GM12865 (cell line): Measurements from ENCODE around the gene SLC22A15.

ENCODE experiments used
- DNase-seq: peaks from one replicate; pipeline ENCODE4 v3.0.0; 2010; ENCODE audit warnings: low read depth
- H3K4me3 ChIP-seq: 2 replicates; pipeline ENCODE4 v1.5.1; 2011; ENCODE audit warnings: mild to moderate bottlenecking, low read depth, low read length, control low read depth
- TF ChIP-seq, protein P1 (sequence below): IDR thresholded peaks from 2 replicates; pipeline ENCODE4 v1.5.1; 2011; ENCODE audit warnings: low read length, control low read depth, low read depth, inconsistent platforms; ENCODE audit not compliant: insufficient read depth; ENCODE audit errors: missing control alignments

The SLC22A15 gene

DNA sequence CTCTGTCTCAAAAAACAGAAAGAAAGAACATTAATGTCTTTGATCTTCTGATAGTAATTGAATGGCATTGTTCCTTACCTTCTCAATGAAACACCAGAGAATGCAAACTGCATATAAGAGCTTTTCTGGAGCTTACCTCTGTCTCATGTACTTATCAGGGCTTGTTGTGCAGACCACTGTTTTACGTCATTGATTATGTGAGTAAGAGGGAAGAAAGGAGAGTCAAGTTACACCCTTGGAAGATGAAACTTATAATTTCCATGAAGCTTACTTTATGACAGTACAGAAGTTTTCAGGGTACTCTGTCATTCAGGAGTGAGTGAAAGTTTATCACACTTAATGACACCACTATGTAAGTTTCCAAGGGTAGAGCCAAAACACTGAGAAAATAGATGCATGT, 85.9 kb downstream of the SLC22A15 start:
- TF ChIP-seq, protein P1, sequence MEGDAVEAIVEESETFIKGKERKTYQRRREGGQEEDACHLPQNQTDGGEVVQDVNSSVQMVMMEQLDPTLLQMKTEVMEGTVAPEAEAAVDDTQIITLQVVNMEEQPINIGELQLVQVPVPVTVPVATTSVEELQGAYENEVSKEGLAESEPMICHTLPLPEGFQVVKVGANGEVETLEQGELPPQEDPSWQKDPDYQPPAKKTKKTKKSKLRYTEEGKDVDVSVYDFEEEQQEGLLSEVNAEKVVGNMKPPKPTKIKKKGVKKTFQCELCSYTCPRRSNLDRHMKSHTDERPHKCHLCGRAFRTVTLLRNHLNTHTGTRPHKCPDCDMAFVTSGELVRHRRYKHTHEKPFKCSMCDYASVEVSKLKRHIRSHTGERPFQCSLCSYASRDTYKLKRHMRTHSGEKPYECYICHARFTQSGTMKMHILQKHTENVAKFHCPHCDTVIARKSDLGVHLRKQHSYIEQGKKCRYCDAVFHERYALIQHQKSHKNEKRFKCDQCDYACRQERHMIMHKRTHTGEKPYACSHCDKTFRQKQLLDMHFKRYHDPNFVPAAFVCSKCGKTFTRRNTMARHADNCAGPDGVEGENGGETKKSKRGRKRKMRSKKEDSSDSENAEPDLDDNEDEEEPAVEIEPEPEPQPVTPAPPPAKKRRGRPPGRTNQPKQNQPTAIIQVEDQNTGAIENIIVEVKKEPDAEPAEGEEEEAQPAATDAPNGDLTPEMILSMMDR: no peak
- DNase-seq: no peak
- no peak overlapping the region for H3K4me3 ChIP-seq

DNA sequence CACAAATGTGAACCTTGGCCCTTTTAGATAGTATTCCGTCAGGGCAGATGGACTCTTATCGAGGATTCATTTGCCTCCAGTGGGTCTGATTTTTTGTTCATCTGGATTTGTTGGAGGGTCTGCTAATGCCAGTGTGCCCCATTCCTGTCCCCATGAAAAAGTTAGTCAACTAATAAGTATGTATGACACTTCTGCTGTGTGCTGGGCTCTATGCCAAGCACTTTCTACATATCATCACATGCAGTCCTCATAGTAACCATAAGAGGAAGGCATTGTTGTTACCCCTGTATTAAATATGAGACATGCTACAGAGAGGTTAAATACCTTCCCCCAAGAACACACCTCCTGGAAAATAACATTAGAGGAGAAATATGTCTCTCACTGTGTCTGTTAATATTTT, 88.3 kb downstream of the SLC22A15 start:
- DNase-seq: no peak
- no peak overlapping the region for H3K4me3 ChIP-seq
- TF ChIP-seq, protein P1: no peak

DNA sequence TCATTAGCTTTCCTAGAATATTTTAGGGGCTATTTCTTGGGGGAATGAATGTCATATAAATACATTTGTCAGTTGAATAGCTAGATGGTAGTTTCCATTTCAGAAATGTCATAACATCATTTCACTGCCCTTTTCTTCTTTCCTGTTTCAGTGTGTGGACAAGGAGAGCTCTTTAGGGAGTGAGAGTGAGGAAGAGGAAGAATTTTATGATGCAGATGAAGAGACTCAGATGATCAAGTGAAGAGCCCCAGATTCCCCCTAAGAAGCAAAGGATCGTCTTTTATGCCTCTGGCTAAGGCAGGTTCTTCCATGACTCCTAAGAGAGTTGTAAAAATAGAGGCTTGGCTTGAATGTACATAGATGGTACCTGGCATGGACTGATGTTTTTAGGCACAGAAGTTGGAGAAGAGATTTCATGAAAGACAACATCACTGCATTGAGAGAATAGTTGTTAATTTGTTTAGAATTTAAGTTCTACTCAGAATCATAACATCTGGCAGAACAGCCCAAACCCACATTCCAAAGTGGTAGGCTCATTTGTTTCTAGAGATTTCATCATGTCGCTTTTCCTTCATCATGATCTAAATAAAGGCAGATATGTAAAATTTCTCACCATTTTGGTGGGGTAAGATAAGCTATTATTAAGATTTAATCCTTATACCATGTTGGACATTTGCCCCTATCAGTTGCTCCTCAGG, 90.7 kb downstream of the SLC22A15 start:
- TF ChIP-seq, protein P1: no peak
- DNase-seq: no peak
- no peak overlapping the region for H3K4me3 ChIP-seq

DNA sequence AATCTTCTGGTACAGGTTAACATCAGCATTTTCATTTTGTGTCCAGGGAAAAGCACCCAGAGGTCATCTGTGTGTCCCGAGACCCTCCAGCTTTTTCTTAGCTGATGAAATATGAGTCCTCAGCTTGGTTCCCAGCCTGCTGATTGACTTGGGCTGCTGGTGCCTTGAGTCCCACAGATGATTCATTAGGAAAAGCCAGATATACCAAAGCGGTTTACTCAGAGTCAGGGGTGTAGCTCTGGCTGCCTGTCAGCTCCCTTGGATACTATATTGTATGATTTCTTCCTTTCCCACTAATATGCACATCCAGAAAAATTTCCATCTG, 91.2 kb downstream of the SLC22A15 start:
- TF ChIP-seq, protein P1: no peak
- DNase-seq: no peak
- no peak overlapping the region for H3K4me3 ChIP-seq

DNA sequence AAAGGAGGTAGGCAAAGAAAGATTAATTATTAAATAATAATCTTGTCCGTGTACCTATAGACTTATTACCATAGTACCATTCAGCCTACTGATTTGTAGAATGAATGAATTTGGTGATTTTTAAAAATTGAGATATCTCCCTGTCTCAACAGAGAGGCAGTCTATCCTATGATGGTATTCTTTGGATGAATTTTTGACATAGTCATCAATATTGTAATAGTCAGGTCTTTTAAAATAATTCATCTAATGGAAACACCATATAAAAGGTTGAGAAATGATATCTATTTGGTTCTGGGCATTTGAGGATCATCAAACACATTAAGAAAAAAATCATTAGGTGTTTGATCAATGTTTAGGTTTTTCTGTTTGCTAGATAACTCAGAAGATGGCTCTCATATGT, 99.3 kb downstream of the SLC22A15 start:
- TF ChIP-seq, protein P1: no peak
- no peak overlapping the region for H3K4me3 ChIP-seq
- no peak for DNase-seq

DNA sequence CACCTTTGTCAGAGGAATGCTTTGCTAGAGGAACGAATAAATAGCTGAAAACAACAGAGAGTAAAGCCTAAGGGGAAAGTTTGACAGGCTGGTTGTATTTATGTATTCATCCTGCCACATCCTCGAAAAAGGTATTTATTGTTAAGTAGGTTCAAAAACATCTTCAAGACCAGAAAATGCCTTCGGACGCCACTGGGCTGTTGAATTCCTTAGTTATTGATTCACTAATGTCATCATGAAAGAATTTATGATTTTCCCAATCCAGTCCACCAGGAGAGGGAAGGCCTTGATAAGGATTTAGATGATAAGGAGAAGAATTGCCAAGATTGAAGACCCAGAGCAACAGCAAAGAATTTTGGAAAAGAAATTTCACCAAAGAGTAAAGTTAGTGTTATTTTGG, 99.7 kb downstream of the SLC22A15 start:
- no peak for DNase-seq
- no peak overlapping the region for H3K4me3 ChIP-seq
- TF ChIP-seq, protein P1: no peak

DNA sequence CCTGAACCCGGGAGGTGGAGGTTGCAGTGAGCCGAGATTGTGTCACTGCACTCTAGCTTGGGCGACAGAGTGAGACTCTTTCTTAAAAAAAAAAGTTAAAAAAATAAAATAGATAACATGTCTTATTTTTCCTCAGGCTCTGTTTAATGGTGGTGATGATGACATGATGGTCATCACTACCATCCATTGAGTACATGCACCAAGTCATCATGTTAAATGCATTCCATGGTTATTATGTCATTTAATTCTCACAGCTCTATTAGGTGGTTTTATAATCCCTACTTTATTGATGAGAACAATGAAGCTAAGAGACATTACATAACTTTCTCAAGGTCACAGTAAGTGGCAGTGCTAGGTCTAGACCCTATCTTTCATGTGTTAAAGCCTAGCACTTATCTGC, 100.5 kb downstream of the SLC22A15 start:
- TF ChIP-seq, protein P1: no peak
- no peak overlapping the region for H3K4me3 ChIP-seq

More for the DNA sequence above, 100.5 kb downstream of the SLC22A15 start:
- no peak for DNase-seq
